Mesodermal cell (in vitro differentiated cells): ENCODE measurements around the gene ELAVL1.
A peak's percentile ranks its signal among the peaks of the same experiment; 100 is the strongest.

Experiments
- H3K27ac ChIP-seq: 2 replicates; pipeline ENCODE4 v1.7.0; 2013; ENCODE audit warnings: mild to moderate bottlenecking, low read depth, low read length, moderate library complexity; ENCODE audit not compliant: severe bottlenecking
- H3K36me3 ChIP-seq: 2 replicates; pipeline ENCODE4 v1.7.1; 2013; ENCODE audit warnings: mild to moderate bottlenecking, low read length, moderate library complexity; ENCODE audit not compliant: control insufficient read depth, insufficient read depth
- H3K4me1 ChIP-seq: one replicate; pipeline ENCODE4 v1.7.1; 2013; ENCODE audit warnings: mild to moderate bottlenecking, low read length; ENCODE audit not compliant: insufficient read depth, control insufficient read depth, poor library complexity, severe bottlenecking
- H3K4me3 ChIP-seq: 2 replicates; pipeline ENCODE4 v1.7.0; 2013; ENCODE audit warnings: low read length, control low read depth, mild to moderate bottlenecking; ENCODE audit not compliant: insufficient read depth, poor library complexity, severe bottlenecking; ENCODE audit errors: extremely low read depth
- H3K9me3 ChIP-seq: 2 replicates; pipeline ENCODE4 v1.7.1; 2013; ENCODE audit warnings: mild to moderate bottlenecking, low read length, moderate library complexity; ENCODE audit not compliant: control insufficient read depth
- WGBS, 2 experiments: methylation state at CpG; one replicate each; pipeline ENCODE4 v1.1.5; 2013; ENCODE audit warnings: missing lambda C conversion rate in 2 of 2; ENCODE audit not compliant: insufficient coverage in 2 of 2; 5-methylcytosine and 5-hydroxymethylcytosine counted together

Gene ELAVL1

DNA sequence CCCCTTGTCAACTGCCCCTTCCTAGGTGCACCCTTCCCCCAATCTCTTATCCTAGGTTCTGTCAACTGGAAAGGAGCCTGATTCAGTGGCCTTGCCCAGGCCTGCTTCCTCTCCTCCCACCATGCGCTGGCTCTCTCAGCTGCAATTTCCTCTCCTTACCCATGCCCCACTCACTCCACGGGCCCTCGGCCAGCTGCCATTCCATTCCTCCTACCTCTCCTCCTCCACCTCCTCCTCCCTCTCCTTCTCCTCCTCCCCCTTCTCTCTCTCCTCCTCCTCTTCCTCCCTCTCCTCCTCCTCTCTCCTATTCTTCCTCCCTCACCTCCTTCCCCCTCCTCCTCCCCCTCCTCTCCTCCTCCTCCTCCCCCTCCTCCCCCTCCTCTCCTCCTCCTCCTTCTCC, 52.4 kb downstream of the ELAVL1 start:
- no peak overlapping the region for H3K4me3 ChIP-seq
- H3K36me3 ChIP-seq = peaks cover 3% of the 10 kb centered on the region
- H3K4me1 ChIP-seq = peaks cover 2% of the 10 kb centered on the region
- no peaks in the 10 kb centered on the region for H3K9me3 ChIP-seq
- 60 to 69% methylated on average over 3 of the region's 3 CpGs for WGBS, 2 experiments
- H3K27ac ChIP-seq = no peak overlapping the region

DNA sequence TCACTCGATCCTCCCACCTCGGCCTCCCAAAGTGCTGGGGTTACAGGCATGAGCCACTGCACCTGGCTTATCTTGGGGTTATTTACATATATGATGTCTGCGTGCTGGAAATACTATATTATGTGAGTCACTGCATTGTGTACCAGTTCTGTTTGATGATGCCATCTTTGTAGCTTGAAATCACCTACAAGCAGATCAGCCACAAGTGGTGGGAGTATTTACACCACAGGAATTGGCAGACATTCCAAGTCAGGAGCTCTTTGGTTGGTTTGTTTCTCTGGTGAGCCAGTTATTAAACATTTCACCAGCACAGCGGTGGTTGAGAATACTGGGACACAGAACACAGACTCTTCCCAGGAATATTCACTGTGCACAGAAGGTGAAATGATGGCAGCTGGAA, 57.5 kb downstream of the ELAVL1 start:
- no peak overlapping the region for H3K27ac ChIP-seq
- peaks cover 4% of the 10 kb centered on the region for H3K36me3 ChIP-seq
- no peak overlapping the region for H3K4me3 ChIP-seq
- peaks cover 1% of the 10 kb centered on the region for H3K4me1 ChIP-seq
- 94 to 100% methylated on average over 3 to 4 of the region's 4 CpGs for WGBS, 2 experiments
- H3K9me3 ChIP-seq = no peaks in the 10 kb centered on the region

DNA sequence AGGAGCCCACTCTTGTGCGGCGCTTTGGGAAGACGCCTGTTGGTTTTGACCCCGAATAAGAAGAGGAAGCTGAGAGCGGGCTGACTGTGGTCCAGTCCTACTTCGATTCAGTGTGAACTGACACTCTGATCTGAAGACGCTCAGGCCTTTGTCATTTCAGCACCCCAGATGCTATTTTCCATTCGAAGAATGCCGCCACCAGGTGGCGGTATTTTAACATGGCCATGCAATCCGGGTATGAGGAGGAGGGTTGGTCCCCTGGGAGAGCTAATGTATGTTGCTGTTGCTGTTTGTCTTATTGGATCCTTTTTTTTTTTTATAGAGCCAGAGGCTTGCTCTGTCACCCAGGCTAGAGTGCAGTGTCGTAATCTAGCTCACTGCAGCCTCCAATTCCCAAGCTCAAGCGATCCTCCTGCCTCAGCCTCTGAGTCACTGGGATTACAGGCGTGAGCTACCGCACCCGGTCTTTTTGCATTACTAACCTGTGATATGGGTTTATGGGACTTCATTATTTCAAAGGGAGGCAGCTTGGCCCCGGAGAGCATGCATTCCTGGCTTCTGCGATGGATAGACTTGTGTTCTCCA, 61.2 kb downstream of the ELAVL1 start:
- Histone ChIP-seq H3K4me3 (peak overlapping the region; percentile 88), H3K27ac (peak overlapping the region; percentile 94), H3K9me3 (no peaks in the 10 kb centered on the region), H3K36me3 (peaks cover 22% of the 10 kb centered on the region), H3K4me1 (peaks cover 5% of the 10 kb centered on the region)
- WGBS, 2 experiments = 33 to 44% methylated on average over 13 to 15 of the region's 18 CpGs

DNA sequence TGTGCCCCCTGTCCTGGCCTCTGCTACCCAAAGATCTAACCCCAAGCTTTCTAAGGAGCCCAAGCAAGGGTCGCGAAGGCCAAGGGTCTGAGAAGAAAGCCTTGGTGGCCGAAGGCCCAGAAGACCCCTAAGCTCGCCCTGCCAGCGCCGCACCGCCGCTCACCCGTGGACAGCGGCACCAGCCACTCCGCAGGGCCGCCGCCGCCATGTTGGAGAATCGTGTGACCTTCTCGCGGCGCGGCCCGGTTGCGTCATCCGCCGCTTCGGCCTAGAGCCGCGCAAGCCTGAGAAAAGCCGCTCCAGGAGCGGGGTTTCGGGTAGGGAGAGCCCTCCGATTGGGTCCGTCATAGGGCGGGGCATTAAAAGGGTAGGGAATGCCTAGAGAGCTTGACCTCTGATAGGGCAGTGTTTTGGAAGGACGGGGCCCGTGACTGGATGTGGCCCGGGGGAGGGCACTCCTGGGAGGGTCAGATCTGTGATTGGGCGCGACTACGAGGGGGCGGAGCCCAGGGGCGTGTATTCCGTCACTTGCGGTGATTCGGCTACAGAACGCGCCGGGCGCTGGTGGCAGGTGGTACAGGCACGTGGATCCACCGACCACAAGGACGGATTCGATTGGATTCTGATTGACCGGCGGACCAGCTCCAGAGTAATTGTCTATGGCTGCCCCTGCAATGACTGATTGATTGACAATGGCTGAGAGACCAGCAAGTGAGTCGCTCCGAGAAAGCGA, 61.8 kb downstream of the ELAVL1 start, which contains the start of gene TIMM44:
TIMM44 (minus strand) TSS at position 223 of the 733 bp plus-strand sequence; CDS start at position 208, 15 bp downstream.
- no peaks in the 10 kb centered on the region for H3K9me3 ChIP-seq
- peaks cover 26% of the 10 kb centered on the region for H3K36me3 ChIP-seq
- H3K4me3 ChIP-seq = peak within 1 kb of the TSS; percentile 88
- H3K27ac ChIP-seq = peak within 1 kb of the TSS; percentile 98
- WGBS, 2 experiments = 0% methylated on average over 53 to 55 of the region's 56 CpGs
- H3K4me1 ChIP-seq = peaks cover 5% of the 10 kb centered on the region

DNA sequence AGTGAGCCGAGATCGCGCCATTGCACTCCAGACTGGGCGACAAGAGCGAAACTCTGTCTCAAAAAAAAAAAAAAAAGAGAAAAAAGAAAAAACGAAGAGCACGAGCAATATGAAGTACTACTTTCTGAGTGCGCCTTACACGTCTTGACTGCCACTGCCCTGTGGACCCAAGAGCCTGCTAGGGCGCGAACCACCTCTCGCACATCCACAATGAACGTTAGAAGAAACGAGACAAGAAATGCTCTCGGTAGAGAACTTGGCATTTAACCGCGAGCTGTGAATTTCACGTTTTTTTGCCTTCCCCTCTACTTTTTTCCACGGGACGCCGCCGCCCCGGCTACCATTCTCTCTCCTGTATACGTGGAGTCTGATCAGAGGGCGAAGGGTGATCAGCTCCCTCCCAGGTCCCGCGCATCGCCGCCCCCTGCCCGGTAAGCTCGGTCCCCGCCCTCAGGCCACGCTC, 62.4 kb downstream of the ELAVL1 start:
- Histone ChIP-seq H3K4me1 (peaks cover 5% of the 10 kb centered on the region), H3K9me3 (no peaks in the 10 kb centered on the region), H3K4me3 (peak overlapping the region; percentile 88), H3K27ac (peak overlapping the region; percentile 98), H3K36me3 (peaks cover 31% of the 10 kb centered on the region)
- 12 to 21% methylated on average over 18 to 31 of the region's 33 CpGs for WGBS, 2 experiments

DNA sequence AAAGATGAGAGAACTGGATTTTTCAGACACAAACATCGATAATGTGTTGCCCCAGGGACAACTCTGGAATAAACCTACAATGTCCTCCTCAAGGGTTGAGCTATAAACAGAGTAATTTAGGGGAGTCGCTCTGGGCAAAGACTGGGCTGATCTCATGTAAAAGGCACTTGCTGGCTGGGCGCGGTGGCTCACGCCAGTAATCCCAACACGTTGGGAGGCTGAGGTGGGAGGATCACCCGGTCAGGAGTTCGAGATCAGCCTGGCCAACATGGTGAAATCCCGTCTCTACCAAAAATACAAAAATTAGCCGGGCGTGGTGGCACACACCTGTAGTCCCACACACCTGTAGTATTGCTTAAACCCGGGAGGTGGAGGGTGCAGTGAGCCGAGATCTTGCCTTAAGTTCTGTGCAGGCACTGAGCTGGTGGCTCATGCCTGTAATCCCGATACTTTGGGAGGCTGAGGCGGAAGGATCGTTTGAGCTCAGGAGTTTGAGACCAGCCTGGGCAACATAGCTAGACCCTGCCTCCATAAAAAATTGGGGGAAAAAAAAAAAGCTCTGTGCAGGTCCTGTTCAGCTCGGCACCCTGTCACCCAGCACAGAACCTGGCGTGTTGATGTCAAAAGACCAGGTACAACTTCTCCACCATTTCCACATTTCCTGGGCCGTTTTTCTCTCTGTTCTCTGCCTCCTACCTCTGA, 63.4 kb downstream of the ELAVL1 start:
- peak overlapping the region; percentile 88 for H3K4me3 ChIP-seq
- no peak overlapping the region for H3K27ac ChIP-seq
- H3K9me3 ChIP-seq = no peaks in the 10 kb centered on the region
- WGBS, 2 experiments = 96 to 97% methylated on average over 15 of the region's 19 CpGs
- H3K4me1 ChIP-seq = peaks cover 5% of the 10 kb centered on the region
- H3K36me3 ChIP-seq = peaks cover 38% of the 10 kb centered on the region

DNA sequence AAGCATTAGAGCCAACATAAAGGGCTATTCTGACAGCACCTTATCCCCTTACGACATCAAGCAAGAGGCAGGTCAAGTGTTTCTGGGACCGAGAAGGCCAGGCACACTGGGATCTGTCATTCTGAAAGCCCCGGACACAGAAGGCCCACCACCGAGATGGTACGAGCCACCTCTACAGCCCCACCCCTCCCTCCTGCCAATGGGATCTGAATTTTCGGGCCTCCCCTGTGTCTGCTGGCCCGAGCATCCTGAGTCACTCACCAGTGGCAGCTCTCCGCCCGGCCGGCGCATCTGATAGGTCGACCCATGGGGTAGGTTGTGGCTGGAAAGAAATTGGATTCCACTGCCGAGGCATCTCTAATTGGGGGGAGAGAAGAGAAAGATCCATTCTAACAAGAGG, 64.6 kb downstream of the ELAVL1 start:
- Histone ChIP-seq H3K4me1 (peaks cover 5% of the 10 kb centered on the region), H3K4me3 (no peak overlapping the region), H3K27ac (no peak overlapping the region), H3K9me3 (no peaks in the 10 kb centered on the region), H3K36me3 (peaks cover 46% of the 10 kb centered on the region)
- 98% methylated on average over 11 to 12 of the region's 13 CpGs for WGBS, 2 experiments

DNA sequence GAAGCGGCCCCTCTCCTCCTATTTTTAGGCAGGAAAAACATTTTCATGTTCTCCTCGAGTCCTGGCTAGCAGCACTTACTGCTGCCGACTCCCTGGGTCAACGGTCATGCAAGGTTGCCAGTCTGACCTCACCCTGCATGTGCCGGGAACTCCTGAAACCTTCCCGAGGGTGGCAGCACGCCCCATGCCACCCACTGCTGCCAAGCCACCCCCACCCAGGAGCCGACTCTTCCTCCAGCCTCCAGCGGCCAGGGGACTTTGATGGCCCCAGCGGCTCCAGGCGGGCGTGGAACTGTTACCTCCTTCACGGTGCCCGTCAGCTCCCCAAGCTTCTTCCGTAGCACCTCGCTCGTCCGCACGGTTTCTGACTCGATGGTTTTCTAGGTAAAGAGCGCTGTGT, 70.7 kb downstream of the ELAVL1 start:
- Histone ChIP-seq H3K4me1 (no peaks in the 10 kb centered on the region), H3K4me3 (no peak overlapping the region), H3K36me3 (peaks cover 88% of the 10 kb centered on the region), H3K27ac (no peak overlapping the region), H3K9me3 (no peaks in the 10 kb centered on the region)
- WGBS, 2 experiments = 97 to 98% methylated on average over 17 to 21 of the region's 21 CpGs

DNA sequence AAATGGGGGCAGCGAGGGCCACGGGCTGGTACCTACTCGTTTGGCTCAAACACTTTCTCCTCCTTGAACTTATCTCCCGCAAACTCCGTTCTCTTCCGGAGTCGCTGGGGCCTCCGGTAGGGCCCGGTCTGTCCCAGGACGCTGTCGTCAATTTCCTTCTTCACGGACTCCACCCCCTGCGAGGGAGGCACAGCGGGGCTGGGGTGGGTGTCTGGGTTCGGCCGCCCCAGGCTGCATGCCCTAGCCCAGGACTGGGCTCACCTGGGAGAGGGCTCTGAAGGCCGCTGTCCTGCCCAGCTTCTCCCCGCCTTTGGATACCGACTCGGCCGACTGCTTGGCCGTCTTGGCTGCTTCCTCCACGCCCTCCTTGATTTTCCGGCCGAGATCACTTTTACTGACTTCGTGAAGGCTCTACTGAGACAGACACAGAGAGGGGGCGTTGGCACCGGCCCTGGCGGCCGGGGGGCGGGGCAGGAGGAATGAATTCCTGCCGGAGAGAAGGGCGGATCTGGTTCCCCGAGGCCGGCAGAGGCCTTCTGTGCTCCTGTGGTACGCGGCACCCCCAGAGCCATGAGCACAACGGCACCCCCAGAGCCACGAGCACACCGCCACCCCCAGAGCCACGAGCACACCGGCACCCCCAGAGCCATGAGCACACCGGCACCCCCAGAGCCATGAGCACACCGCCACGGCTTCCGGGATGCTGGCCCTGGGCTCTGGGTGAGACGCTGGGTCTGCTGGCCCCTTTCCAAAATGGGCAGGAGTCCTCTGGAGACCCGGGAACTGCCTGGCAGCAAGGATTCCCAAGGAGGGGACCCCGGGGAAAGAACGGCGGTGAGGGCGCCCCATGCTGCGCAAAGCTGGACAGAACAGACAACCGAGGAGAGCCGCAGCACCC, 71.4 kb downstream of the ELAVL1 start:
- Histone ChIP-seq H3K27ac (no peak overlapping the region), H3K36me3 (peaks cover 86% of the 10 kb centered on the region)
- WGBS, 2 experiments = 93 to 97% methylated on average over 50 to 55 of the region's 55 CpGs

DNA sequence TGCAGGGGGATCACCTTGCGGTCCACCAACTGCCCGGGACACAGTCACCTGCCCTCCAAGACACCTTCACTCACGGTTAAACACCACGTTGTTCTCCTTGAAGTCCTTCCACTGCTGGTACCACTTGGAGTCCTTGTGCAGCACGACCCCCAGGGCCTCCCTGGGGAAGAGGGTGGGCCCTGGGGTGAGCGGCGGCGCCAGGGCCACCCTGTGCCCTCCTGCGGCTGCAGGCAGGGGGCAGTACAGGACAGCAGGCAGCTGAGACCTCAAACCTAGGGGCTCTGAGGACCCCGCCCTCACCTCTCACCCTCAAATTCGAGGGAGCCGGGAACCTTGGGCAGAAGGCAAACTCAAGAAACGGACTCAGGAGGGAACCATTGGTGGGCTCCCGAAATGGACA, 72.0 kb downstream of the ELAVL1 start:
- WGBS, 2 experiments = 95 to 98% methylated on average over 9 to 13 of the region's 14 CpGs
- no peak overlapping the region for H3K27ac ChIP-seq
- no peaks in the 10 kb centered on the region for H3K9me3 ChIP-seq
- peaks cover 81% of the 10 kb centered on the region for H3K36me3 ChIP-seq
- peaks cover 3% of the 10 kb centered on the region for H3K4me1 ChIP-seq
- no peak overlapping the region for H3K4me3 ChIP-seq

More for the DNA sequence above, 71.4 kb downstream of the ELAVL1 start:
- H3K9me3 ChIP-seq = no peaks in the 10 kb centered on the region
- no peak overlapping the region for H3K4me3 ChIP-seq
- no peaks in the 10 kb centered on the region for H3K4me1 ChIP-seq
